ENCODE measurements around the gene VILL.
A peak's percentile ranks its signal among the peaks of the same experiment; 100 is the strongest.

Gene VILL

DNA sequence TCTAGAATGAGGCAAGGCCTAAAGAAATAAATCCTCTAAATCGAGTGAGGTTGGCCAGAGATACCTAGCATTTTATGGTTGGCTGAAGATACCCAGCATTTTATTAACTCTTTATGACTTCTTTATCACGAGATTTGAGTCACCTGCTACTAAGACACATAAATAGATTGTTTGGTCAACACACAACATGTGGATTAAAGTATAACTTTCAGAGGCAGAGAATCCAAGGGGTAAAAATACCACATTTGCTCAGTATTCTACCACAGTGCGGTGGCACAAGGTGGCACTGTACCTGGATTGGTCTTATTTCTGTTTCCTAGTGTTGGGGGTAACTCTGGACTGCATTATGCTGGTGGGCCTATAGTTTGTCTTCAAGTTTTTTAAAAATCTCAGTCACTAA, 27.0 kb upstream of the VILL start:
- no peak for DNase-seq (ENCODE audit: extremely low read depth, low read depth)
- TF ChIP-seq, protein P1, sequence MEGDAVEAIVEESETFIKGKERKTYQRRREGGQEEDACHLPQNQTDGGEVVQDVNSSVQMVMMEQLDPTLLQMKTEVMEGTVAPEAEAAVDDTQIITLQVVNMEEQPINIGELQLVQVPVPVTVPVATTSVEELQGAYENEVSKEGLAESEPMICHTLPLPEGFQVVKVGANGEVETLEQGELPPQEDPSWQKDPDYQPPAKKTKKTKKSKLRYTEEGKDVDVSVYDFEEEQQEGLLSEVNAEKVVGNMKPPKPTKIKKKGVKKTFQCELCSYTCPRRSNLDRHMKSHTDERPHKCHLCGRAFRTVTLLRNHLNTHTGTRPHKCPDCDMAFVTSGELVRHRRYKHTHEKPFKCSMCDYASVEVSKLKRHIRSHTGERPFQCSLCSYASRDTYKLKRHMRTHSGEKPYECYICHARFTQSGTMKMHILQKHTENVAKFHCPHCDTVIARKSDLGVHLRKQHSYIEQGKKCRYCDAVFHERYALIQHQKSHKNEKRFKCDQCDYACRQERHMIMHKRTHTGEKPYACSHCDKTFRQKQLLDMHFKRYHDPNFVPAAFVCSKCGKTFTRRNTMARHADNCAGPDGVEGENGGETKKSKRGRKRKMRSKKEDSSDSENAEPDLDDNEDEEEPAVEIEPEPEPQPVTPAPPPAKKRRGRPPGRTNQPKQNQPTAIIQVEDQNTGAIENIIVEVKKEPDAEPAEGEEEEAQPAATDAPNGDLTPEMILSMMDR (IDR thresholded peaks at IDR 0.05; ENCODE audit: low read depth, low read length), result no peak

DNA sequence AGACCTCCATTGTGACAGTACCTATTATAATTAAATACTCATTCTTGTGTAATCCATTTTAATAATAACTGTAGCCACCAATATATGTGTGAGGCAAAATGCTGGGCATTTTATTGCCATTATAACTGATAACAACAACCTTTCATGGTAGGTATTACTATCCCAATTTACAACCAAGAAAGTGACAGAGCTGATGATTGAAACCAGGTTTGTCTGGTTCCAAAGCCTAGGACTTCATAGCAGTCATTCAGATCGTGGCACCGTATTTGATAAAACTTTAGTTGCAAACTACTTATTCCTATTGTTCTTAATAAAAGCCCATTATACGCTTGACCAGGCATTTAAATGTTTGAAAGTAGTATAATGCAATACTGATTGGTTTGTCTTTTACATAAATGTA, 26.4 kb upstream of the VILL start:
- no peak for DNase-seq (ENCODE audit: extremely low read depth, low read depth)
- TF ChIP-seq, protein P1 (IDR thresholded peaks at IDR 0.05; ENCODE audit: low read depth, low read length), result no peak

DNA sequence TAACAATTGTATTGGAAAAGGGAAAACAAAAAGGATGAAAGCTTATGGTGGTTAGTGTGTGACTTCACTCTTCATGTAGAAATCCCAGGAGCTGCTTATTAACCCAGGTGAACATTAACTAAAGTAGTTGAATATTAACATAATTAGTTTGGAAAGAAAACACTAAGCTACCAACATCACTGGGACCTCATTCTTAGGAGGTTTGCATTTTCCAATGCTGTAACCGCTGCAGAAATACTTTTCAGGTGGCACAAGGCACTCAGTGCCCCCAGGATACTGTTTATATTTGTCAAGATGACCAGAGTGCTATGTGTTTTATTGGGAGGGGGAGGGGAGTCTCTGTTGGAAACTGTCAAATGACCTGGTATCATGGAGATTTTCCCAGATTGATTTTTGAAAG, 25.9 kb upstream of the VILL start:
- TF ChIP-seq, protein P1 (IDR thresholded peaks at IDR 0.05; ENCODE audit: low read depth, low read length), result no peak
- no peak for DNase-seq (ENCODE audit: extremely low read depth, low read depth)

DNA sequence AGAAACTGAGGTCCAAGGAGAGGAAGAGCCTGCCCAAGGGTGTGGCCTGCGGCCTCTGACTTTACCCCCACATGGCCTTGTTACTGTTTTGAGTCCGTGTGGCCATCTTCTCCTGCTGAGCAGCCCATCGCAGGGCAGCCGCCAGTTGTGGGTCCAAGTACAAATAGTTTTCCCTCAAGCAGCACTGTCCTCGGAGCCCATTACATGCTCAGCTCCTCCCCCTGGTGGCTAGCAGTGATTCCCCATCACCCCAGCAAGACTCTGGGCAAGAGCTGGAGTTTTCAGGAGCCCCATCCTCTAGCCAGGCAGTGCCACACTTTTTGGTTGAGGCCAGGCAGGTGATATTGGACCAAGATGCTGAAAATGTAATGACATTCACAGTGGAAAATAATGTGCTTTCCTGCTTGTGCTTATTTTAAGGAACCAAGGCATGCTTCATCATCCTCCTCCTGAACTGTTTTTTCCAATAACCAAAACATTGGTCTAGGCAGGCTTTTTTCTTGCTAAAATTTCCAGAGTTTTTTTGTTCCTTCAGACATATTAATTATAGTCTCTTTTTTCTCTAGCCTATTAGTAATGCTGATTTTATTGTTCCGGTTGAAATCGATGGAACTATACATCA, 23.2 kb upstream of the VILL start:
- TF ChIP-seq, protein P1 (IDR thresholded peaks at IDR 0.05; ENCODE audit: low read depth, low read length), result peak; percentile 94
- no peak for DNase-seq (ENCODE audit: extremely low read depth, low read depth)

DNA sequence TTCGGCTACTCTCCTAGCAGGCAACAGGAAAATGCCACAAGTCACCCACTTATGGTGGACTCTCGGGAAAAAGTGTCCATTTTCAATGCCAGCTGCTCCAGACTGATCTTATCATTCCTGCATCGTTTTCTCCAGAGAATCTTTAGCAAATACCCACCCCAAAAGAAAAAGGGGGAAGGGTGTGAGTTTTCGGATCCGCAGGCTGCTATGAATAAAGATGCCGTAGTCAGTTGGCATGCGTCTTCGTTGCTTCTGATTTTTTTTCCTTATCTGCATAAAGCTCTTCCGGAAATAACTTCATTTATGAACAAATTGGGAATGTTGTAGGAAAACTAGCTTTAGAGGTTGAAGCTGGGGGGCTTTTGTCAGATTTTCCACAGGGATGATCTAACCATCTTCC, 22.4 kb upstream of the VILL start:
- TF ChIP-seq, protein P1 (IDR thresholded peaks at IDR 0.05; ENCODE audit: low read depth, low read length), result no peak
- no peak for DNase-seq (ENCODE audit: extremely low read depth, low read depth)

DNA sequence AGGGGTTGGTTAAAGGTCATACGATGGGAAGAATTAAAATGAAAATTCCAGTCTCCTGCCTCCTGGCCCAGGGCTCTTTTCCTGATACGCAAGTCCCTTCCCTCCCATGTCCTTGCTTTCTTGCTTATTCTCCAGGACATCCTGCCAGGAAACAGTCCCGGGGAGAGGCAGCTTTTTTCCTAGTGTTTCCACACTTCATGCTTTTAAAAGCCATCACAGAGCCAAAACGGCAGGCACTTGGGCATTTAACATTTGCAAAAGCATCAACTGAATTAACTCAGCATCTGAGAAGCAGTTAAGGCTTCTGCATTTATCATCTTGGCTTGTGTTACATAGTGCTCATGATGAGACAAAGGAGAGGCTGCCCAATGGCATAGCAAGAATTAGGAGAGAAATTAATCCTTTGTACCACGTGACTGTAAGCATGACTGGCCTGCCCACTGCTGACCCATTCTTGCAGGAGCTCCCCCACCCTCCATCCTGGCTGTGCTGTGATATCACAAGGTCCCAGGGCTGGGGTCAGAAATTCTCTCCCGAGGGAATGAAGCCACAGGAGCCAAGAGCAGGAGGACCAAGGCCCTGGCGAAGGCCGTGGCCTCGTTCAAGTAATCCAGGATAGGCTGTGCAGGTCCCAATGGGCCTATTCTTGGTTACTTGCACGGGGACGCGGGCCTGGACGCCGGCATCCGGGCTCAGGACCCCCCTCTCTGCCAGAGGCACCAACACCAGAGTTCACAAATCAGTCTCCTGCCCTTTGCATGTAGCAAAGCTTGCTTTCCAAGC, 21.6 kb upstream of the VILL start:
- DNase-seq (ENCODE audit: extremely low read depth, low read depth), result no peak
- TF ChIP-seq, protein P1 (IDR thresholded peaks at IDR 0.05; ENCODE audit: low read depth, low read length), result no peak

DNA sequence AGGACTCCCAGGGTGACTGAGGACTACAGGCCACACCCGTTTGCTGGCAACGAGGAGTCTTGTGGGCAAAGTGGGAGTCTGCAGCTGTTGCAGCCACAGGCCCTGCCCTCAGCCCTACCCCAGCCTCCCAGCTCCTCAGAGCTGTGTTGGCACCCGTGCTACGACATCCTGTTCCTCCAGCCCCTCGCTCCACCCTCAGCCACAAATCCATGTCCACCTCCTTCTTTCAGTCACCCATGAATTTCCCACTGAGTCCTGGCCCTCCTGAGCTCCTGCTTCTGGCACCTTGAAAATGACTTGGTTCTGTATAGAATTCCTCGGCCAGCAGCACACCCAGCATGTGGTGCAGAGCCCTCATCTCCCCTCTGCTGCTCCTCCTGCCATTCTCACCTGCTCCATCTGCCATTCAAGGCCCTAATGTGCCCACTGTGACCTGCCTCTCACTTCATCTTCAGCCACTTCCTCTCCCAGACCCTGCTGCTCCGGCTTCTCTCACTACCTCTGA, 20.9 kb upstream of the VILL start:
- TF ChIP-seq, protein P1 (IDR thresholded peaks at IDR 0.05; ENCODE audit: low read depth, low read length), result no peak
- DNase-seq (ENCODE audit: extremely low read depth, low read depth), result no peak

Measured in AG09319 (cell line).